Measurements from ENCODE around the gene CHTF8.
A peak's percentile ranks its signal among the peaks of the same experiment; 100 is the strongest.
"Not testable (repeated sequence)": the region's sequence is repeated elsewhere in the genome, so short reads cannot be mapped to it uniquely, and the experiment has no call there.

Gene CHTF8

GRCh38 chr16:69130461-69130860, 1.9 kb downstream of the CHTF8 start:
- Histone ChIP-seq H3K4me1 (ENCODE audit: insufficient read depth, low read length, poor library complexity, severe bottlenecking) (peaks cover 38% of the 10 kb centered on the region), H3K9ac (ENCODE audit: low read depth, low read length, poor library complexity, severe bottlenecking) (peak overlapping the region; percentile 100), H3K4me3 (ENCODE audit: low read length, poor library complexity, severe bottlenecking) (peak overlapping the region; percentile 96)

GRCh38 chr16:69127966-69128510, 4.3 kb downstream of the CHTF8 start:
- peaks cover 5% of the 10 kb centered on the region for H3K27me3 ChIP-seq (ENCODE audit: insufficient read depth, low read length, poor library complexity, severe bottlenecking)
- H3K4me2 ChIP-seq (ENCODE audit: low read depth, low read length, poor library complexity, severe bottlenecking) = no peak overlapping the region
- peaks cover 46% of the 10 kb centered on the region for H4K20me1 ChIP-seq (ENCODE audit: insufficient read depth, low read length, poor library complexity, severe bottlenecking)
- no peak for TF ChIP-seq CTCF (conservative IDR thresholded peaks at IDR 0.05; ENCODE audit: low read length)
- TF ChIP-seq EZH2phosphoT487 (IDR thresholded peaks at IDR 0.05; ENCODE audit: borderline replicate concordance) = no peak
- peaks cover 52% of the 10 kb centered on the region for H3K79me2 ChIP-seq (ENCODE audit: insufficient read depth, low read length)
- peaks cover 18% of the 10 kb centered on the region for H3K4me1 ChIP-seq (ENCODE audit: insufficient read depth, low read length, poor library complexity, severe bottlenecking)
- H3K9ac ChIP-seq (ENCODE audit: low read depth, low read length, poor library complexity, severe bottlenecking) = no peak overlapping the region
- H3K9me2 ChIP-seq (replicated peaks; ENCODE audit: low read depth, low read length) = no peaks in the 10 kb centered on the region
- no peak overlapping the region for H2AFZ ChIP-seq (ENCODE audit: low read length)
- no peaks in the 10 kb centered on the region for H3K9me3 ChIP-seq (ENCODE audit: insufficient read depth, low read depth, low read length)
- H3F3A ChIP-seq (ENCODE audit: low read depth) = no peaks in the 10 kb centered on the region; the same call in 1 of the 2 replicates
- no peaks in the 10 kb centered on the region for H3K36me3 ChIP-seq (ENCODE audit: insufficient read depth, low read length)
- H3K4me3 ChIP-seq (ENCODE audit: low read length, poor library complexity, severe bottlenecking) = no peak overlapping the region

More at GRCh38 chr16:69130461-69130860, 1.9 kb downstream of the CHTF8 start:
- TF ChIP-seq CTCF (conservative IDR thresholded peaks at IDR 0.05; ENCODE audit: low read length) (no peak), EZH2phosphoT487 (IDR thresholded peaks at IDR 0.05; ENCODE audit: borderline replicate concordance) (no peak)
- H3K27me3 ChIP-seq (ENCODE audit: insufficient read depth, low read length, poor library complexity, severe bottlenecking) = peaks cover 5% of the 10 kb centered on the region
- H4K20me1 ChIP-seq (ENCODE audit: insufficient read depth, low read length, poor library complexity, severe bottlenecking) = peaks cover 46% of the 10 kb centered on the region
- no peaks in the 10 kb centered on the region for H3K36me3 ChIP-seq (ENCODE audit: insufficient read depth, low read length)
- peaks cover 76% of the 10 kb centered on the region for H3K79me2 ChIP-seq (ENCODE audit: insufficient read depth, low read length)
- no peaks in the 10 kb centered on the region; the same call in 1 of the 2 replicates for H3F3A ChIP-seq (ENCODE audit: low read depth)
- peak overlapping the region; percentile 98 for H3K4me2 ChIP-seq (ENCODE audit: low read depth, low read length, poor library complexity, severe bottlenecking)
- no peak overlapping the region for H2AFZ ChIP-seq (ENCODE audit: low read length)
- H3K9me3 ChIP-seq (ENCODE audit: insufficient read depth, low read depth, low read length) = no peaks in the 10 kb centered on the region
- H3K9me2 ChIP-seq (replicated peaks; ENCODE audit: low read depth, low read length) = no peaks in the 10 kb centered on the region

- H3F3A ChIP-seq (ENCODE audit: low read depth); H2AFZ ChIP-seq (ENCODE audit: low read length); H3K9ac ChIP-seq (ENCODE audit: low read depth, low read length, poor library complexity, severe bottlenecking); H3K9me3 ChIP-seq (ENCODE audit: insufficient read depth, low read depth, low read length); H3K36me3 ChIP-seq (ENCODE audit: insufficient read depth, low read length); H3K4me2 ChIP-seq (ENCODE audit: low read depth, low read length, poor library complexity, severe bottlenecking); H3K27me3 ChIP-seq (ENCODE audit: insufficient read depth, low read length, poor library complexity, severe bottlenecking); H3K9me2 ChIP-seq (replicated peaks; ENCODE audit: low read depth, low read length); H3K4me3 ChIP-seq (ENCODE audit: low read length, poor library complexity, severe bottlenecking): not testable (repeated sequence)
- H3K4me1 ChIP-seq (ENCODE audit: insufficient read depth, low read length, poor library complexity, severe bottlenecking) = peaks cover 18% of the 10 kb centered on the region
- peaks cover 40% of the 10 kb centered on the region for H4K20me1 ChIP-seq (ENCODE audit: insufficient read depth, low read length, poor library complexity, severe bottlenecking)
- peaks cover 44% of the 10 kb centered on the region for H3K79me2 ChIP-seq (ENCODE audit: insufficient read depth, low read length)
Observed at GRCh38 chr16:69126801-69127200, 5.6 kb downstream of the CHTF8 start.

- H3F3A ChIP-seq (ENCODE audit: low read depth) = no peaks in the 10 kb centered on the region; the same call in 1 of the 2 replicates
- TF ChIP-seq EZH2phosphoT487 (IDR thresholded peaks at IDR 0.05; ENCODE audit: borderline replicate concordance) (no peak), CTCF (conservative IDR thresholded peaks at IDR 0.05; ENCODE audit: low read length) (no peak)
- no peaks in the 10 kb centered on the region for H3K9me2 ChIP-seq (replicated peaks; ENCODE audit: low read depth, low read length)
- H3K27me3 ChIP-seq (ENCODE audit: insufficient read depth, low read length, poor library complexity, severe bottlenecking) = no peaks in the 10 kb centered on the region
- no peak overlapping the region for H3K4me2 ChIP-seq (ENCODE audit: low read depth, low read length, poor library complexity, severe bottlenecking)
- no peak overlapping the region for H3K4me3 ChIP-seq (ENCODE audit: low read length, poor library complexity, severe bottlenecking)
- H3K9ac ChIP-seq (ENCODE audit: low read depth, low read length, poor library complexity, severe bottlenecking) = no peak overlapping the region
- peaks cover 38% of the 10 kb centered on the region for H3K79me2 ChIP-seq (ENCODE audit: insufficient read depth, low read length)
- H3K9me3 ChIP-seq (ENCODE audit: insufficient read depth, low read depth, low read length) = no peaks in the 10 kb centered on the region
- H2AFZ ChIP-seq (ENCODE audit: low read length) = no peak overlapping the region
- H3K36me3 ChIP-seq (ENCODE audit: insufficient read depth, low read length) = peaks cover under 1% of the 10 kb centered on the region; the same call in 1 of the 2 replicates
- H4K20me1 ChIP-seq (ENCODE audit: insufficient read depth, low read length, poor library complexity, severe bottlenecking) = peaks cover 37% of the 10 kb centered on the region
- H3K4me1 ChIP-seq (ENCODE audit: insufficient read depth, low read length, poor library complexity, severe bottlenecking) = peaks cover 18% of the 10 kb centered on the region
Observed at GRCh38 chr16:69126221-69126620, 6.2 kb downstream of the CHTF8 start.

- not testable (repeated sequence) for H3F3A ChIP-seq (ENCODE audit: low read depth); H3K4me2 ChIP-seq (ENCODE audit: low read depth, low read length, poor library complexity, severe bottlenecking); H2AFZ ChIP-seq (ENCODE audit: low read length); H3K9me2 ChIP-seq (replicated peaks; ENCODE audit: low read depth, low read length); H3K27me3 ChIP-seq (ENCODE audit: insufficient read depth, low read length, poor library complexity, severe bottlenecking); H3K9me3 ChIP-seq (ENCODE audit: insufficient read depth, low read depth, low read length); H3K9ac ChIP-seq (ENCODE audit: low read depth, low read length, poor library complexity, severe bottlenecking); H3K4me1 ChIP-seq (ENCODE audit: insufficient read depth, low read length, poor library complexity, severe bottlenecking); H3K4me3 ChIP-seq (ENCODE audit: low read length, poor library complexity, severe bottlenecking)
- peaks cover 24% of the 10 kb centered on the region for H4K20me1 ChIP-seq (ENCODE audit: insufficient read depth, low read length, poor library complexity, severe bottlenecking)
- peaks cover 25% of the 10 kb centered on the region; the same call in 1 of the 2 replicates for H3K79me2 ChIP-seq (ENCODE audit: insufficient read depth, low read length)
- peaks cover 13% of the 10 kb centered on the region; the same call in 1 of the 2 replicates for H3K36me3 ChIP-seq (ENCODE audit: insufficient read depth, low read length)
Observed at GRCh38 chr16:69124961-69125360, 7.4 kb downstream of the CHTF8 start.

All from Loucy (cell line).